Measurements from ENCODE around the gene CLEC17A.
"Not testable (repeated sequence)": the region's sequence is repeated elsewhere in the genome, so short reads cannot be mapped to it uniquely, and the experiment has no call there.

Gene CLEC17A, protein sequence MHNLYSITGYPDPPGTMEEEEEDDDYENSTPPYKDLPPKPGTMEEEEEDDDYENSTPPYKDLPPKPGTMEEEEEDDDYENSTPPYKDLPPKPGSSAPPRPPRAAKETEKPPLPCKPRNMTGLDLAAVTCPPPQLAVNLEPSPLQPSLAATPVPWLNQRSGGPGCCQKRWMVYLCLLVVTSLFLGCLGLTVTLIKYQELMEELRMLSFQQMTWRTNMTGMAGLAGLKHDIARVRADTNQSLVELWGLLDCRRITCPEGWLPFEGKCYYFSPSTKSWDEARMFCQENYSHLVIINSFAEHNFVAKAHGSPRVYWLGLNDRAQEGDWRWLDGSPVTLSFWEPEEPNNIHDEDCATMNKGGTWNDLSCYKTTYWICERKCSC
- total RNA-seq = 0 to 0.19 (median 0.17) reads per million in 3 donors

DNA sequence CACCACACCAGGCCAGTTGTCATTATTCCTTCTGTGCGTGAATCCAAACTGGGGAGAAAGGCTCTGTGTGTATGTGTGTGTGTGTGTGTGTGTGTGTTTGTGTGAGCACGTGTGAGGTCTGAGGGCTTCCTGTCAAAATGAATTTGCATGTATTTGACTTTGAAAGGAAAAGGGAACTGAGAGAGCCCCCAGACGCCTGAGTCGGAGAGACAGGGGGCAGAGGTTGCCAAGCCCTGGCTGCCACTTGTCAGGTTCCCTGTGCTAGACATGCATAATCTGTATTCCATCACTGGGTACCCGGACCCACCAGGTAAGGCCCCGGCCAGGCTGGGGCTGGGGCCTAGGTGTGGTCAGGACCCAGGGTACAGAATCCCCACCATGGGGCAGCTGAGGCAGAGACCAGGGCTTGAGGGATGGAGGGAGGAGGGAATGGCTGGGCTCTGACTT is at the start of gene CLEC17A:
CLEC17A (plus strand) TSS at position 191 of the 447 bp plus-strand sequence; CDS start at position 268, 77 bp downstream.
- no peaks in the 10 kb centered on the region for H3K4me1 ChIP-seq (ENCODE audit: control insufficient read depth, insufficient read depth, low read length, poor library complexity, severe bottlenecking)
- H3K9me3 ChIP-seq (ENCODE audit: control insufficient read depth, low read length) = no peaks in the 10 kb centered on the region
- no peaks in the 10 kb centered on the region for H3K36me3 ChIP-seq (ENCODE audit: control insufficient read depth, insufficient read depth, low read length)
- H3K27ac ChIP-seq (ENCODE audit: insufficient read depth, low read length, poor library complexity, severe bottlenecking) = no peak within 1 kb of the TSS
- no peak within 1 kb of the TSS for H3K4me3 ChIP-seq (ENCODE audit: insufficient read depth, low read depth, low read length, poor library complexity, severe bottlenecking)
- no peaks in the 10 kb centered on the region for H3K27me3 ChIP-seq (replicated peaks; ENCODE audit: control insufficient read depth, insufficient read depth, low read length, poor library complexity, severe bottlenecking)
- no peak for DNase-seq

DNA sequence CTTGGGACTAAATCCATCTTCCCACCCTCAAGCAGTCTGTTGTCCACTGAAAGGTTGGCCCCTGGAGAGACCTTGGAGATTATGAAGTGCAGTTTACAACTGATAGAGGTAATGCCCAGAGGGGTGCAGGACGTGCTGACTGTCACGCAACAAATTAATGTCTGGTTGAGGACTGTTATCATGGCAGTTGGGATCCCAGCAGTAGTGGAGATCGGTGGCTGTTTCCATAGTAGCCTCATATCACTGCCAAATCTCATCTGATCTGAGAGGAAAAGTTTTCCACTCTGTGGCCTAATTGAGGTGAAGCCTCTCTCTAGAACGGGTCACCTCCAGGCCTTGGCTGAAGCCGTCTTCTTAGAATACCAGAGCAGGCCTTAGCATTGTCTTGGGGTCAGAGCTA is 49.4 kb upstream of the CLEC17A start:
- Histone ChIP-seq H3K4me3 (ENCODE audit: insufficient read depth, low read depth, low read length, poor library complexity, severe bottlenecking) (no peak overlapping the region), H3K27ac (ENCODE audit: insufficient read depth, low read length, poor library complexity, severe bottlenecking) (no peak overlapping the region), H3K4me1 (ENCODE audit: control insufficient read depth, insufficient read depth, low read length, poor library complexity, severe bottlenecking) (peaks cover 28% of the 10 kb centered on the region), H3K27me3 (replicated peaks; ENCODE audit: control insufficient read depth, insufficient read depth, low read length, poor library complexity, severe bottlenecking) (no peaks in the 10 kb centered on the region), H3K9me3 (ENCODE audit: control insufficient read depth, low read length) (no peaks in the 10 kb centered on the region), H3K36me3 (ENCODE audit: control insufficient read depth, insufficient read depth, low read length) (peaks cover 3% of the 10 kb centered on the region)
- DNase-seq = no peak

DNA sequence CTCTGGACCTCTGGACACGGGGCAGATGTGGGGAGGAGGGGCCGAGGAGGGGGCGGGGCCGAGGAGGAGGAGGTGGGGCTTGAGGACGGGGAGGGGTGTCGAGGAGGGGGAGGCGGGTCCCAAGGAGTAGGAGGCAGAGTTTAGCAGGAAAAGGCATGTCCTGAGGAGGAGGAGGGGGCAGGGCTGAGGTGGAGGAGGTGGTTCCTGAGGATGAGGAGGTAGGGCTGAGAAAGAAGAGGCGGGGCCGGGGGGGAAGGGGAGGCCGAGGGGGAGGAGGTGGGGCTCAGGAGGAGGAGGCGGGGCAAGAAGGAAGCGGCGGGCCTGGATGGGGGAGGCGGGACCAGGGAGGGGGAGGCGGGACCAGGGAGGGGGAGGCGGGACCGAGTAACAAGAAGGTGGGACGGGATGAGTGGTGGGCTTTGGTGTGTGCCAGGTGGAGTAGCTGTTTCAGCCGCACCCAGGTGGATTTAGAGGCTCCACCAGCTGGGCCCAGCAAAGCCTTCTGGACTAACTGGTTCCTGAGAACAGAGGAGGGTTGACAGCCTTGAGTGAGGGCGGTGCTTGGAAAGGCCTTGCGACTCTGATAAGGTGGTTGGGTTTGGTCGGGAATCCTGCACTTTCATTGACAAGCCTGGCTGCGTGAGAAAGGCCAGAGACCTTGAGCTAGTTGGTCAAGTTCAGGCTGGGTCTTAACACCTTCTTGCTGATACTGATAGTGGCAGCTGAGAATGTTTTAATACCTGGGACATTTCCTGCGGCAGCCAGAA is 45.8 kb upstream of the CLEC17A start:
- Histone ChIP-seq H3K4me1 (ENCODE audit: control insufficient read depth, insufficient read depth, low read length, poor library complexity, severe bottlenecking) (peaks cover 5% of the 10 kb centered on the region), H3K27ac (ENCODE audit: insufficient read depth, low read length, poor library complexity, severe bottlenecking) (no peak overlapping the region), H3K4me3 (ENCODE audit: insufficient read depth, low read depth, low read length, poor library complexity, severe bottlenecking) (no peak overlapping the region), H3K36me3 (ENCODE audit: control insufficient read depth, insufficient read depth, low read length) (peaks cover 3% of the 10 kb centered on the region), H3K27me3 (replicated peaks; ENCODE audit: control insufficient read depth, insufficient read depth, low read length, poor library complexity, severe bottlenecking) (no peaks in the 10 kb centered on the region), H3K9me3 (ENCODE audit: control insufficient read depth, low read length) (no peaks in the 10 kb centered on the region)
- no peak for DNase-seq

- Histone ChIP-seq H3K27me3 (replicated peaks; ENCODE audit: control insufficient read depth, insufficient read depth, low read length, poor library complexity, severe bottlenecking) (no peaks in the 10 kb centered on the region), H3K4me3 (ENCODE audit: insufficient read depth, low read depth, low read length, poor library complexity, severe bottlenecking) (no peak overlapping the region), H3K4me1 (ENCODE audit: control insufficient read depth, insufficient read depth, low read length, poor library complexity, severe bottlenecking) (peaks cover 5% of the 10 kb centered on the region), H3K36me3 (ENCODE audit: control insufficient read depth, insufficient read depth, low read length) (peaks cover 12% of the 10 kb centered on the region), H3K9me3 (ENCODE audit: control insufficient read depth, low read length) (no peaks in the 10 kb centered on the region), H3K27ac (ENCODE audit: insufficient read depth, low read length, poor library complexity, severe bottlenecking) (no peak overlapping the region)
- no peak for DNase-seq
These were observed 42.0 kb upstream of the CLEC17A start for GRCh38 chr19:14540741-14541525.

- H3K9me3 ChIP-seq (ENCODE audit: control insufficient read depth, low read length); H3K27ac ChIP-seq (ENCODE audit: insufficient read depth, low read length, poor library complexity, severe bottlenecking); H3K27me3 ChIP-seq (replicated peaks; ENCODE audit: control insufficient read depth, insufficient read depth, low read length, poor library complexity, severe bottlenecking); DNase-seq; H3K4me3 ChIP-seq (ENCODE audit: insufficient read depth, low read depth, low read length, poor library complexity, severe bottlenecking); H3K4me1 ChIP-seq (ENCODE audit: control insufficient read depth, insufficient read depth, low read length, poor library complexity, severe bottlenecking): not testable (repeated sequence)
- peaks cover 17% of the 10 kb centered on the region for H3K36me3 ChIP-seq (ENCODE audit: control insufficient read depth, insufficient read depth, low read length)
These were observed 40.9 kb upstream of the CLEC17A start for GRCh38 chr19:14541979-14542378.

DNA sequence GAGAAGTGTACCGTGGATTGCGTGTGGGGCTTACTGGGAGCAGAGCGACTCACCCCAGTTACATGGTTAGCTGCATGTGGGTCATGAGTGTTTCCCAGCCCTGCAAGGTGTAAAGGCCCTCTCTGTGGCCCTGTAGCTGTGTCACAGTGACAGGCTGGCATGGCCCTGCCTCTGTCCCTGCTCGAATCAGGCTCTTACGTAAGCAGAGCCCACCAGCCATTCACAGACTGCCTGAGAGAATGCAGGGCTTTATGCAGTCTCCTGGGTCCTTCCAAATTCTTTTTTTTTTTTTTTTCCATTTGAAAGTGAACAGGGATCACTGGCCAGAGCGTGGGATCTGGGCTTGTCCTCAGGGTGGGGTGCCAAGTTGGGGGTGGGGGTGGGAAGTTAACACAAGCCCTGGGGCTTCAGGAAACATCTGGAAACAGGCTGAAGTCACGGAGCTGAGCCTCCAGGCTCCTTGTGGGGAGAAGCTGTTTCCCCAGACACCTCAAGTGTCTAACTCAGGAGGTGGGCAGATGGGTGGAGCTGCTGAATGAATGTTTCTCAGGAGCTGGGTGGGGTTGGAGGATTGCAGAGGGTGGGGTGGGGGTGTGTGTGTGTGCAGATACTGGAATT is 40.1 kb upstream of the CLEC17A start:
- no peaks in the 10 kb centered on the region for H3K9me3 ChIP-seq (ENCODE audit: control insufficient read depth, low read length)
- no peak for DNase-seq

GRCh38 chr19:14544047-14544446 is 38.8 kb upstream of the CLEC17A start:
- Histone ChIP-seq H3K9me3 (ENCODE audit: control insufficient read depth, low read length) (no peaks in the 10 kb centered on the region), H3K36me3 (ENCODE audit: control insufficient read depth, insufficient read depth, low read length) (peaks cover 19% of the 10 kb centered on the region), H3K4me3 (ENCODE audit: insufficient read depth, low read depth, low read length, poor library complexity, severe bottlenecking) (no peak overlapping the region), H3K27me3 (replicated peaks; ENCODE audit: control insufficient read depth, insufficient read depth, low read length, poor library complexity, severe bottlenecking) (no peaks in the 10 kb centered on the region), H3K27ac (ENCODE audit: insufficient read depth, low read length, poor library complexity, severe bottlenecking) (no peak overlapping the region), H3K4me1 (ENCODE audit: control insufficient read depth, insufficient read depth, low read length, poor library complexity, severe bottlenecking) (no peaks in the 10 kb centered on the region)
- no peak for DNase-seq

More for the DNA sequence above, 40.1 kb upstream of the CLEC17A start:
- Histone ChIP-seq H3K4me1 (ENCODE audit: control insufficient read depth, insufficient read depth, low read length, poor library complexity, severe bottlenecking) (no peaks in the 10 kb centered on the region), H3K27ac (ENCODE audit: insufficient read depth, low read length, poor library complexity, severe bottlenecking) (no peak overlapping the region), H3K36me3 (ENCODE audit: control insufficient read depth, insufficient read depth, low read length) (peaks cover 19% of the 10 kb centered on the region), H3K4me3 (ENCODE audit: insufficient read depth, low read depth, low read length, poor library complexity, severe bottlenecking) (no peak overlapping the region), H3K27me3 (replicated peaks; ENCODE audit: control insufficient read depth, insufficient read depth, low read length, poor library complexity, severe bottlenecking) (no peaks in the 10 kb centered on the region)

- Histone ChIP-seq H3K4me1 (ENCODE audit: control insufficient read depth, insufficient read depth, low read length, poor library complexity, severe bottlenecking) (no peaks in the 10 kb centered on the region), H3K4me3 (ENCODE audit: insufficient read depth, low read depth, low read length, poor library complexity, severe bottlenecking) (no peak overlapping the region), H3K9me3 (ENCODE audit: control insufficient read depth, low read length) (no peaks in the 10 kb centered on the region), H3K36me3 (ENCODE audit: control insufficient read depth, insufficient read depth, low read length) (peaks cover 23% of the 10 kb centered on the region), H3K27ac (ENCODE audit: insufficient read depth, low read length, poor library complexity, severe bottlenecking) (no peak overlapping the region), H3K27me3 (replicated peaks; ENCODE audit: control insufficient read depth, insufficient read depth, low read length, poor library complexity, severe bottlenecking) (no peaks in the 10 kb centered on the region)
- DNase-seq = no peak
These were observed 37.7 kb upstream of the CLEC17A start for GRCh38 chr19:14544977-14545715.

DNA sequence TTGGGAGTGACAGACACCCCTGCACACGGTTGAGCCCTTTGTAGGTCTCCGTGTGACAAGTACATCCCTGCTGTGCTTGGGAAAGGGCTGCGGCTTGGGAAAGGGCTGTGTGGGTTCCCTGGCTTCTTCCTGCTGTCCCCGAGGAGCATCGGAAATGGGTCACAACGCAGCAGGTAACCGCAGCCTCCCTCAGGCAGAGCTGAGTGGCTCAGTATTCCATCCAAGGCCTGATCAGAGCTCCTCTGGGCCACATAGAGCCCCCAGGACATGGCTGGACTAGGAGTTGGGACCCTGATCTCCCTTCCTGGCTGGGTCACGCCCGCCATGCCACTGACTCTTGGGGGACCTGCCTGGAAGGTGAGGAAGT is 37.2 kb upstream of the CLEC17A start:
- Histone ChIP-seq H3K27ac (ENCODE audit: insufficient read depth, low read length, poor library complexity, severe bottlenecking) (no peak overlapping the region), H3K4me1 (ENCODE audit: control insufficient read depth, insufficient read depth, low read length, poor library complexity, severe bottlenecking) (no peaks in the 10 kb centered on the region), H3K36me3 (ENCODE audit: control insufficient read depth, insufficient read depth, low read length) (peaks cover 23% of the 10 kb centered on the region), H3K4me3 (ENCODE audit: insufficient read depth, low read depth, low read length, poor library complexity, severe bottlenecking) (no peak overlapping the region), H3K27me3 (replicated peaks; ENCODE audit: control insufficient read depth, insufficient read depth, low read length, poor library complexity, severe bottlenecking) (no peaks in the 10 kb centered on the region), H3K9me3 (ENCODE audit: control insufficient read depth, low read length) (no peaks in the 10 kb centered on the region)
- no peak for DNase-seq
